Naive thymus-derived CD8-positive, alpha-beta T cell (primary cell): ENCODE data around the gene AGAP1. TPM values are rescaled to one million over a fixed set of nuclear protein-coding genes. Genes with fewer than 3 reads are reported as not detected.

ENCODE experiments used
- ATAC-seq, 2 donors: fragments of 150-1000 bp; cut with Tn5 transposase in 1 of 2; sonication (Bioruptor Pico), chemical (Tn5 transposase) in 1 of 2; 1 replicate in 1 of 2; 2 replicates in 1 of 2; pipeline ENCODE4 v1.10.0; 2021; ENCODE audit warnings: mild to moderate bottlenecking in 2 of 2, moderate library complexity in 2 of 2
- POLR2A ChIA-PET: fragments of 350-600 bp; sonication (Branson Sonifier 250); formaldehyde crosslinking; loops from one replicate; lab custom pipeline; 2021; ENCODE audit warnings: antibody characterized with exemption; lab: Charles Lee
- DNase-seq, 10 donors: peaks; one replicate each; pipeline versions ENCODE4 v3.0.0 to v3.0.0-alpha.2; 2020 to 2022
- H3K27ac Mint-ChIP-seq, 10 donors: one replicate each; pipeline ENCODE4 v1.8.0; 2020 to 2022; ENCODE audit warnings: mild to moderate bottlenecking in 10 of 10, mixed read lengths in 10 of 10, moderate library complexity in 4 of 10, inconsistent platforms in 1 of 10
- H3K27me3 Mint-ChIP-seq, 5 donors: one replicate each; pipeline ENCODE4 v1.8.0; 2021 to 2022; ENCODE audit warnings: mixed read lengths in 5 of 5
- H3K36me3 Mint-ChIP-seq, 3 donors: one replicate each; pipeline ENCODE4 v1.8.0; 2020 to 2022; ENCODE audit warnings: mixed read lengths in 3 of 3, mild to moderate bottlenecking in 2 of 3, inconsistent platforms in 1 of 3
- H3K4me1 Mint-ChIP-seq, 4 donors: one replicate each; pipeline ENCODE4 v1.8.0; 2021 to 2022; ENCODE audit warnings: mixed read lengths in 4 of 4
- H3K4me3 Mint-ChIP-seq, 10 donors: one replicate each; pipeline ENCODE4 v1.8.0; 2020 to 2022; ENCODE audit warnings: mild to moderate bottlenecking in 10 of 10, mixed read lengths in 10 of 10, moderate library complexity in 6 of 10, inconsistent platforms in 1 of 10
- H3K9me3 Mint-ChIP-seq, 9 donors: one replicate each; pipeline ENCODE4 v1.8.0; 2020 to 2022; ENCODE audit warnings: mixed read lengths in 9 of 9, mild to moderate bottlenecking in 3 of 9, inconsistent platforms in 1 of 9, moderate library complexity in 1 of 9
- polyA plus RNA-seq, 3 donors: library from polyadenylated mRNA; unstranded; fragments of 300-500 nt; fragmentation: Illumina TruSeq; gene quantifications; one replicate each; pipeline ENCODE4 v1.2.3, GENCODE V29; 2021
- total RNA-seq, 8 experiments: library from RNA in 2 of 8; stranded (reverse) in 2 of 8; gene quantifications; one replicate each; pipeline ENCODE4 v1.2.3 and lab custom pipeline; 2021 to 2026

AGAP1 gene
- total and polyA plus RNA-seq, 5 experiments from 2014 or later = 0.03 to 0.52 (median 0.29) TPM; not detected in 1

DNA sequence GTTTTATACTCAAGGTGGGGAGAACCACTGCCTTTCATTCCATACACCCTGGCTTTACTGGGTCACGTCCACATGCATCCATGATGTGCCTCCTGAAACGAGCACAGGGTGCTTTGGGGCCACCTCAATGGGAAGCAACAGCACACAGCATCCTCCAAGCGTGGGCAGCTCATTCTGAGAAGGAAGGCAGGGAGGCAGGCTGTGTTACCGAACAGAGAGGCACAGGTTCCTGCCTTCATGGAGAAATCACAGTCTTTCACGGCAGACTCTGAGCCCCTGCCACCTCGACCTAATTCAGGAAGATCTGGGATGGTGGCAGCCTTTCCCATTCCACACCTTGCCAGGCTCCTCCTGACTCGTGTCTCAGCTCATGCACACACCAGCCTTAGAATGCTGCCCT is 544.3 kb downstream of the AGAP1 start:
- ATAC-seq = no peak

DNA sequence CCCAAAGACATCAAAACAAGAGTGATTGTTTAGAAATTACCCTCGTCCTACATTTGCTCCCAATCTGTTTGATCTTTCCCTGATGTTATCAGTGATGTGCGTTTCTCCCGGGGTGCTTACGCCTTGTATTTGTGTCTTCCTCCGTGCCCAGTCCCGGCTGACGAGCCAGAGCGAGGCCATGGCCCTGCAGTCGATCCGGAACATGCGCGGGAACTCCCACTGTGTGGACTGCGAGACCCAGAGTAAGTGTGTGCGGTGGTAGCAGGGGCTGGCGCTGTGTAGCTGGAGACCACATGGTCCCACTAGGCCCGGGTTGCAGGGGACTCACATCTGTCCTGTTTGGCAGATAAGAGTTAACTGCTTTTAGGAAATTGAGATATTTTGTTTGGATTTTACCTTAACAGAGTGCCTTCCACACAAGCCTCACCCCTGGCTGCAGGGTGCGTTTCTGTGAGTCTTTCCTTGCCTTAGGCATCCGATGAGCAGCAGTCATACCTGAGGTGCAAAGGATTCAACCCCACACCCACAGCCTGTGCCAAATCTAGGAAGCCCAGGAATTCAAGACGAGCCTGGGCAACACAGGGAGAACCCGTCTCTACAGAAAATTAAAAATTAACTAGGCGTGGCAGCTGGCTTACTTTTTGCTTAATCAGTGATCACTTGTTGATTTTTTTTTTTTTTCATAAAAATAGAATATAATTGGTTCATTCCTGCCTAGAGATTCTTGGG is 546.9 kb downstream of the AGAP1 start:
- no peaks in the 10 kb centered on the region for H3K9me3 Mint-ChIP-seq
- ATAC-seq (no peak), DNase-seq (no peak)
- POLR2A ChIA-PET = interaction anchor here (0.7 kb wide), 1 partner anchor 10 kb away, joined by 3 read pairs; no protein-coding TSS in a partner anchor
- peaks cover 0 to 22% (median 8%) of the 10 kb centered on the region in 5 donors for H3K27me3 Mint-ChIP-seq
- no peaks in the 10 kb centered on the region for H3K4me1 Mint-ChIP-seq
- no peaks in the 10 kb centered on the region for H3K36me3 Mint-ChIP-seq
- H3K4me3 Mint-ChIP-seq = no peak overlapping the region
- no peak overlapping the region for H3K27ac Mint-ChIP-seq

More for the DNA sequence above, 544.3 kb downstream of the AGAP1 start:
- H3K27ac Mint-ChIP-seq = no peak overlapping the region
- no peaks in the 10 kb centered on the region for H3K9me3 Mint-ChIP-seq
- H3K27me3 Mint-ChIP-seq = peaks cover 0 to 19% (median 11%) of the 10 kb centered on the region in 5 donors
- no peaks in the 10 kb centered on the region for H3K36me3 Mint-ChIP-seq
- H3K4me1 Mint-ChIP-seq = no peaks in the 10 kb centered on the region
- H3K4me3 Mint-ChIP-seq = no peak overlapping the region
- no peak for DNase-seq
- POLR2A ChIA-PET = no interaction called here

DNA sequence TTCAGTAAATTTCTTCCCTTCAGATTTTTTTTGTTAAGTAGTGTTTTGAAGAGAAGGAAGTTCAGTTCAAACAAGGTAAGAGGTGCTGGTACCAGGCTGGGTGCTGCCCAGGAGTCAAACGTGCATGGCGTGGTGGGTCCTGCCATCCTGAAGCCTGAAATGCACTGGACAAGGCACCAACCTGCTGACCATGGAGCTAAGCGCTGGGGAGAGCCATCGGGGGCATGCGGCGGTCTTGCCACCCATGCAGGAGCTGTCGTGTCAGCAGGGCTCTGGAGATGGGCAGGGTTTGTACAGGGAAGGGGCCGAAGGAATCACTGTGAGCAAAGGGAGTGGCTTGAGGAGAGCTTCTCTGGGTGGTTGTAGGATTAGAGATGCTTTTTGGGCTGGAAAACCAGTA is 547.8 kb downstream of the AGAP1 start:
- ATAC-seq = no peak
- H3K4me3 Mint-ChIP-seq = no peak overlapping the region
- no peaks in the 10 kb centered on the region for H3K4me1 Mint-ChIP-seq
- peaks cover 0 to 1% (median 0%) of the 10 kb centered on the region in 9 donors for H3K9me3 Mint-ChIP-seq
- peak overlapping the region in 1 of 10 donors; percentile 21 for H3K27ac Mint-ChIP-seq
- H3K27me3 Mint-ChIP-seq = peaks cover 0 to 22% (median 10%) of the 10 kb centered on the region in 5 donors
- H3K36me3 Mint-ChIP-seq = no peaks in the 10 kb centered on the region
- POLR2A ChIA-PET = no interaction called here
- DNase-seq = no peak

DNA sequence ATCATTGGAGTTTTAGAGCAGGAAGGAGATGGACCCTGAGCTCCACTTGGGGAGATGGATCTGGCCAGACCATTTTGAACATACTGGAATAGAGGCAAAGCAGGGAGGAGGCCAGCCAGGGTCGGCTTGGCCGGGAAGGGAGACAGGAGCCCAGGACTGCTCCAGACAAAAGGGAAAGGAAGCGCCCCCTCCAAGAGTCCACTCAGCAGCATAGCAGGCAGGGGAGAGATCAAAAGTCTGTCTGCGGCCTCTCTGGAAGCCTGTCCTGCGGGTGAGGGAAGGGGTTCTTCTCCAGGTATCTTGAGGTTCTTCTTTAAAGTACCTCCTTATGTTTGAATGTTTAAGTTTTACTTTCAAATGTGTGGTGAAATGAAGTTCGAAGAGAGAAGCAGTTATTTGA is 548.2 kb downstream of the AGAP1 start:
- peaks cover 0 to 22% (median 10%) of the 10 kb centered on the region in 5 donors for H3K27me3 Mint-ChIP-seq
- H3K4me3 Mint-ChIP-seq = no peak overlapping the region
- no peaks in the 10 kb centered on the region for H3K4me1 Mint-ChIP-seq
- no peak overlapping the region for H3K27ac Mint-ChIP-seq
- DNase-seq (no peak), ATAC-seq (no peak)
- H3K36me3 Mint-ChIP-seq = no peaks in the 10 kb centered on the region
- peaks cover 0 to 1% (median 0%) of the 10 kb centered on the region in 9 donors for H3K9me3 Mint-ChIP-seq
- POLR2A ChIA-PET = interaction anchor here (0.6 kb wide), 1 partner anchor 13 kb away, joined by 3 read pairs; no protein-coding TSS in a partner anchor

DNA sequence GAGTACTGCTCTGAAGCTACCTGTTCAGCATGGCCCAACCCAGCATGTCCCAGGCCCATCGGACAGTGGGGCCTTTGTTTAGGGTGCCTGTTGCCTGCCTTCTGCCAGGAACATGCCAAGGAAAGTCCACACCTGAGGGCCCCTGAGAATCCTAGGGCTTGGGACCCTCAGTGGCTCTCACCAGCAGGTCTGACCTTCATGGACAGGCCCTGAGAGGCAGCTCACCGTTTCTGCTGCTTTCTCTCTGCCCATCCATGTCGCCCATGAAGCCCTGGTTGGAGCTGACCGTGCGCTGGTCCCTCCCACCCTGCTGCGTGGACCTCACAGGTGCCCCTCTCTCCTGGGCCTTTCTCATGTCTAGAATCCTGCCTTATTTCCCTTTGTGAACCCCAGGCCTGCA is 550.3 kb downstream of the AGAP1 start:
- Mint-ChIP-seq H3K27me3 (peaks cover 0 to 22% (median 10%) of the 10 kb centered on the region in 5 donors), H3K9me3 (peaks cover 0 to 2% (median 0%) of the 10 kb centered on the region in 9 donors), H3K27ac (no peak overlapping the region), H3K36me3 (no peaks in the 10 kb centered on the region), H3K4me1 (no peaks in the 10 kb centered on the region), H3K4me3 (no peak overlapping the region)
- DNase-seq (no peak), ATAC-seq (no peak)
- POLR2A ChIA-PET = no interaction called here

DNA sequence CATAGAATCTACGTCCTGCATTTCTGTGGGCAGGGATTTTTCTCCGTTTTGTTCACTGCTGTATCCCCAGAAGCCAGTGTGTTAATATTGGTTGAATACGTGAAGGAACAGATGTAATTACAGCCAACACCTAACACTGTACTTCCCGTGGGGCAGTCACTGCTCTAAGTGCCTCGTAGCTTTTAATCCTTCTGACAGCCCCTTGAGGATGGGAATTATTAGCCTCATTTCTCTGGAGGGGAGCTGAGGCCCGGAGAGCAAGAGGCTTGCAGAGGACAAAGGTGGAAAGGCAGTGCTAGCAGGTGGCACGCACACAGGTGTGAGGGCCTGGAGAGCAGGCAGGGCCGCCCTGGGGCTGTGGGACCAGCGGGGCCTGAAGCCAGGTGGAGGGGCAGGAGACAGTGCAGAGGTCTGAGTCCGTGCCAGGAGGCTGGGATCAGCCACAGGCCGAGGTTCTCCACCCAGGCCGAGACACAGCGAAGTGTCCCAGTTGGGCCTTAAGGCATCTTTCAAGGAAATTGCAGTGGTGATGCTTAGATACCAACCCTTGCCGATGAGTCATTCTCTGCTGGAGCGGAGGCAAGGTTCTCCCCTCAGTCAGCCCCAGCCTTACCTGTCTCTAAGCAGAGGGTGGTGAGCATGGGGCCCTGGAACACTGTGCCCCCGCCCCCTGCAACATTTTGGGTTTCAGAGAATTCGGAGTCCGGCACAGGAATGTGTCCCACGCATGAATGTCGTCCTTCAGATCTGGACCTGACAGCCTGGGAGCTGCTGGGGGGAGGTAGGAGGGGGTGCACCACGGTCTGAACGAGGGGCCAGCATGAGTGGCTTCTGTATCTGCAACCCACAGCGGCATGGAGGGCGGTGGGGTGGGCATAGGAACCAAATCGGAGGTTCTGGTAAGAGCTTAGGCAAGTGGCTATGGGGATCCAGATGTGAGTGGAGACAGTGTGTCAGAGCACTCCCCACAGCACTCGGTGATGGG is 551.7 kb downstream of the AGAP1 start:
- Mint-ChIP-seq H3K36me3 (no peaks in the 10 kb centered on the region), H3K4me1 (peaks cover 0 to 3% (median under 1%) of the 10 kb centered on the region in 4 donors), H3K9me3 (peaks cover 0 to 2% (median 0%) of the 10 kb centered on the region in 9 donors), H3K4me3 (no peak overlapping the region), H3K27ac (no peak overlapping the region), H3K27me3 (peaks cover 0 to 22% (median 6%) of the 10 kb centered on the region in 5 donors)
- POLR2A ChIA-PET = no interaction called here
- ATAC-seq (no peak), DNase-seq (no peak)

DNA sequence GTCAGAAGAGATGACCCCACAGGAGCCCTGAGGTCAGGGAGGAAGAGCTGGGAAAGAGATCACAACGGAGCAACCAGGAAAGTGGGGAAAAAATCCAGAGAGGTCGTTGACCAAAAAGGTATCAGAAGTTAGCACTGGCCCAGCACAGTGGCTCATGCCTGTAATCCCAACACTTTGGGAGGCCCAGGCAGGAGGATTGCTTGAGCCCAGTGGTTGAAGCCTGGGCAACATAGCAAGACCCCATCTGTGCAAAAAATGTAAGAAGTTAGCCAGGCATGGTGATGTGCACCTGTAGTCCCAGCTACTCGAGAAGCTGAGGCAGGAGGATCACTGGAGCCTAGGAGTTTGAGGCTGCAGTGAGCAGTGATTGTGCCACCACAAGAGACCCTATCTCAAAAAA is 552.9 kb downstream of the AGAP1 start:
- DNase-seq (no peak), ATAC-seq (no peak)
- peaks cover 0 to 2% (median 0%) of the 10 kb centered on the region in 9 donors for H3K9me3 Mint-ChIP-seq
- no peak overlapping the region for H3K4me3 Mint-ChIP-seq
- H3K4me1 Mint-ChIP-seq = peaks cover 0 to 3% (median under 1%) of the 10 kb centered on the region in 4 donors
- POLR2A ChIA-PET = no interaction called here
- no peaks in the 10 kb centered on the region for H3K36me3 Mint-ChIP-seq
- H3K27me3 Mint-ChIP-seq = peaks cover 2 to 25% (median 7%) of the 10 kb centered on the region in 5 donors
- H3K27ac Mint-ChIP-seq = no peak overlapping the region

DNA sequence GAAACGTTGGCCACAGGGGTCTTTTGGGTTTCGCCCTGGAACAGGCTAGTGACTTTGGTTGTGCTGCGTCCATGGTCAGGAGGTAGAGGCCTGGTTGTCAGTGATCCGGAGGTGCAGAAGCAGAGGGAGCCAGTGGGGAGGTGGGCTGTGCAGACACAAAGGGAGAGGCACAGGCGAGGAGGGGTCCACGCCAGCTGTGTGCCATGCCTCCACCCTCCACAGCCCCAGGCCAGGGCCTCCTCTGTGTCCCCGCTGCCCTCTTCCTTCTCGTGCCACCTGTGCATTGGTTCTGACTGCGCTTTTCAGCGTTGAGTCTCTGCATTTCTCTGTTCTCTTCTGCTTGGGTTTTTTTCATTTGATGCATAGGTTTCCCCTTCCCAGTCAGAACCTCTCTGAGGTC is 553.3 kb downstream of the AGAP1 start:
- POLR2A ChIA-PET = no interaction called here
- no peak overlapping the region for H3K4me3 Mint-ChIP-seq
- peaks cover 0 to 3% (median under 1%) of the 10 kb centered on the region in 4 donors for H3K4me1 Mint-ChIP-seq
- ATAC-seq (no peak), DNase-seq (peak in 1 of 10 donors; percentile 18)
- H3K27me3 Mint-ChIP-seq = peaks cover 2 to 21% (median 4%) of the 10 kb centered on the region in 5 donors
- H3K27ac Mint-ChIP-seq = no peak overlapping the region
- H3K9me3 Mint-ChIP-seq = peaks cover 0 to 2% (median 0%) of the 10 kb centered on the region in 9 donors
- no peaks in the 10 kb centered on the region for H3K36me3 Mint-ChIP-seq

DNA sequence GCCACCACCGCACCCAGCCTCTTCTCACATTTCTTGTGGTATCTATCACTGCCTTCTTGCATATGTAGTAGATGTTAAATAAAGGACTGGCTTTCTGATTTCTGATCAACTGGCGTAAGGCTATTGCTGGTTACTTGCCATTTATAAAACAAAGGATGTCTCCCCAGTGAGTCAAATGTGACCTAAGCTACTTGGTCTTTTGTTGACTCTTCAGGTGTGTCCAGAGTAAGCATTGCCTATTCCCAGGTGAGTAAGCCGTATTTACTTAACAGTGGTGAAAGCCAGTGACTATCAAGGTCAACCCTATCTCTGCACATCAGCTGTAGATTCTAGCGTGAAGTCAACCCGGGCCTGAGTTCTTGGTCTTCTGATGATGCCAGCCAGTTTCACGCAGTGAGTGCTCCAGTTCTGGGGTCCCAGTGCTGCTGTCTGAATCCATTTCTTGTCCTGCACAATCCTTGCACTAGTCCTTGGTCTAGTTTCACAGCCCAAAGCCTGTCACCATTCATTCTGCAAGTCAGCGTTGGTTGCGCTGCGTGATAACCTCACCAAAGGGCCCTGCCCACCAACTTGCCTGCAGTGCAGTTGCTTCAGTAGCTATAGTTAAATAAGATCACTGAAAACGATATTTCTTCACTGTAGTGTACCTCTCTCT is 554.2 kb downstream of the AGAP1 start:
- peaks cover 0 to 3% (median under 1%) of the 10 kb centered on the region in 4 donors for H3K4me1 Mint-ChIP-seq
- POLR2A ChIA-PET = no interaction called here
- DNase-seq (no peak), ATAC-seq (no peak)
- peaks cover 2 to 26% (median 4%) of the 10 kb centered on the region in 5 donors for H3K27me3 Mint-ChIP-seq
- no peak overlapping the region for H3K27ac Mint-ChIP-seq
- no peaks in the 10 kb centered on the region for H3K36me3 Mint-ChIP-seq
- H3K9me3 Mint-ChIP-seq = peaks cover 0 to 4% (median 0%) of the 10 kb centered on the region in 9 donors
- H3K4me3 Mint-ChIP-seq = no peak overlapping the region

DNA sequence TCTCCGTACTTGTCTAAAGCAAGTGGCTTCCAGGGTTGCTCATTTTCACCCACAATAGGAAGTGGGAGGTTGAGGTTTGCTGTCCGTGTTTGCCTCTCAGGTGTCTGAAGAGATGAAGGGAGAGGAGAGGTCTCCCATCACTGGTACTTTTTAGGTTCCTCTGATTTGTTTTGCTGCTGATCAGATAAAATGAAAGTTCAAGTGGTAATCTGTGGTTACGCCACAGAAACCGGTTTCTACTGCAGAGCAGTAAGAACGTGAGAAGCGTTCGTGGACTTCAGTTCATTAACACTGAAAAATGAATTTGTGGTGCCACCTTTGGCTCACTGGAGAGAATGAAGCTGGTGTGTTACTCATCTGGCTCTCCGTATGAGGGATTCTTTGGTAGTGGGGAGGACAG is 556.1 kb downstream of the AGAP1 start:
- Mint-ChIP-seq H3K4me1 (peaks cover 0 to 4% (median 2%) of the 10 kb centered on the region in 4 donors), H3K27me3 (peaks cover 5 to 38% (median 7%) of the 10 kb centered on the region in 5 donors), H3K9me3 (peaks cover 0 to 4% (median 0%) of the 10 kb centered on the region in 9 donors), H3K4me3 (no peak overlapping the region), H3K36me3 (no peaks in the 10 kb centered on the region), H3K27ac (no peak overlapping the region)
- POLR2A ChIA-PET = no interaction called here
- ATAC-seq (no peak), DNase-seq (no peak)

DNA sequence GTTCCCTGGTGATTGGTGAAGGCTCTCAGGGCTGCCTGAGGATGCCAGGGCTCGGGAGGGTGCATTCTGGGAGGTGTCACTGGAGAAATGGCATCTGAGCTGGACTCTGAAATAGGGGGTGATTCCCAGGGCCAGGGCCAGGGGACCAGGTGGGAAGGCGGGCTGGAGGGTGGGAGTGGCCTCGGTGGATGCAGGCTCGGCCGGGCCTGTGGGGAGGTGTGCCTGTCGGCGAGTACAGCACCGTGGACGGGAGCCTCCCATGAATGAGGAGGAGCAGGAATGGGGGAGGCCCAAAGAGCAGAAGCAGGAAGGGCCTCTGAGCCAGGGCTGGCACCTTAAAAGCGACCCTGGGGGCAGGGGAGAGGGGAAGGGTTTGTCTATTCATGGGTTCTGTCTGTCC is 557.5 kb downstream of the AGAP1 start:
- H3K4me1 Mint-ChIP-seq = peaks cover 0 to 4% (median 2%) of the 10 kb centered on the region in 4 donors
- H3K27me3 Mint-ChIP-seq = peaks cover 10 to 46% (median 14%) of the 10 kb centered on the region in 5 donors
- no peak overlapping the region for H3K4me3 Mint-ChIP-seq

DNA sequence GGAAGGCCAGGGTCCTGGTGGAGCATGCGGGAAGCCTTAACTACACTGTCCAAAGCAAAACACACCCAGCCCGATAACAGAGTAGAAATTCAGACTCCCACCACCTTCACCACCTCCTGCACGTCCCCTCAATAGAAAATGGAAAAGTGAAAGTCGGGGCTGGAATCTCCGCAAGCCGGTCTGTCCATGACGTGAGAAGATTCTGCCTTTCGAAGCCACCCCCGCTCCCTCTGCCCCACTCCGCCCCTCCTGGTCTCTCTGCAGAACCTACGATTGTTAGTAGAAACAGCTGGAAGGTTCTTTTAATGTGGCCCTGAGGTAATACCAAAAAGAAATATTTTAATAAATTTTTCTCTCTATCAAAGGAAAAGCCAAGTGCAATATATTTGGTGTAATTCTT is 558.0 kb downstream of the AGAP1 start:
- H3K4me1 Mint-ChIP-seq = peaks cover 0 to 4% (median 2%) of the 10 kb centered on the region in 4 donors
- no peak for DNase-seq
- peaks cover 10 to 50% (median 15%) of the 10 kb centered on the region in 5 donors for H3K27me3 Mint-ChIP-seq
- no peak overlapping the region for H3K4me3 Mint-ChIP-seq
- ATAC-seq = no peak
- H3K36me3 Mint-ChIP-seq = no peaks in the 10 kb centered on the region
- H3K27ac Mint-ChIP-seq = no peak overlapping the region
- peaks cover 0 to 4% (median 0%) of the 10 kb centered on the region in 9 donors for H3K9me3 Mint-ChIP-seq
- POLR2A ChIA-PET = interaction anchor here (0.6 kb wide), 1 partner anchor 812 kb away, joined by 3 read pairs; no protein-coding TSS in a partner anchor

More for the DNA sequence above, 557.5 kb downstream of the AGAP1 start:
- Mint-ChIP-seq H3K27ac (peak overlapping the region in 1 of 10 donors; percentile 30), H3K9me3 (peaks cover 0 to 4% (median 0%) of the 10 kb centered on the region in 9 donors), H3K36me3 (no peaks in the 10 kb centered on the region)
- DNase-seq = peak in 1 of 10 donors; percentile 36
- POLR2A ChIA-PET = interaction anchor here (0.6 kb wide), 1 partner anchor 812 kb away, joined by 3 read pairs; no protein-coding TSS in a partner anchor
- ATAC-seq = no peak
